Hepatocyte (in vitro differentiated cells): Measurements from ENCODE around the gene PTPRN2.

Experiments used
- CTCF ChIP-seq: fragments of 200-600 bp; sonication (generic); IDR thresholded peaks from 2 replicates; pipeline ENCODE4 v1.5.1; 2016; ENCODE audit warnings: antibody characterized with exemption, mild to moderate bottlenecking; ENCODE audit not compliant: poor library complexity
- EZH2 ChIP-seq: fragments of 200-600 bp; sonication (generic); IDR thresholded peaks from 2 replicates; pipeline ENCODE4 v1.6.1; 2016; ENCODE audit warnings: antibody characterized with exemption, mild to moderate bottlenecking, borderline replicate concordance
- EZH2phosphoT487 ChIP-seq: fragments of 200-600 bp; sonication (generic); IDR thresholded peaks from one replicate; pipeline ENCODE4 v1.6.1; 2018; ENCODE audit warnings: antibody characterized with exemption, mild to moderate bottlenecking, low read depth, moderate library complexity; ENCODE audit not compliant: unreplicated experiment, severe bottlenecking

- no peak for TF ChIP-seq EZH2
- TF ChIP-seq CTCF: no peak
- TF ChIP-seq EZH2phosphoT487: no peak
Measured at GRCh38 chr7:158479664-158480025, 108.0 kb downstream of the PTPRN2 start.
